ENCODE measurements around the gene KRT32.

DNA sequence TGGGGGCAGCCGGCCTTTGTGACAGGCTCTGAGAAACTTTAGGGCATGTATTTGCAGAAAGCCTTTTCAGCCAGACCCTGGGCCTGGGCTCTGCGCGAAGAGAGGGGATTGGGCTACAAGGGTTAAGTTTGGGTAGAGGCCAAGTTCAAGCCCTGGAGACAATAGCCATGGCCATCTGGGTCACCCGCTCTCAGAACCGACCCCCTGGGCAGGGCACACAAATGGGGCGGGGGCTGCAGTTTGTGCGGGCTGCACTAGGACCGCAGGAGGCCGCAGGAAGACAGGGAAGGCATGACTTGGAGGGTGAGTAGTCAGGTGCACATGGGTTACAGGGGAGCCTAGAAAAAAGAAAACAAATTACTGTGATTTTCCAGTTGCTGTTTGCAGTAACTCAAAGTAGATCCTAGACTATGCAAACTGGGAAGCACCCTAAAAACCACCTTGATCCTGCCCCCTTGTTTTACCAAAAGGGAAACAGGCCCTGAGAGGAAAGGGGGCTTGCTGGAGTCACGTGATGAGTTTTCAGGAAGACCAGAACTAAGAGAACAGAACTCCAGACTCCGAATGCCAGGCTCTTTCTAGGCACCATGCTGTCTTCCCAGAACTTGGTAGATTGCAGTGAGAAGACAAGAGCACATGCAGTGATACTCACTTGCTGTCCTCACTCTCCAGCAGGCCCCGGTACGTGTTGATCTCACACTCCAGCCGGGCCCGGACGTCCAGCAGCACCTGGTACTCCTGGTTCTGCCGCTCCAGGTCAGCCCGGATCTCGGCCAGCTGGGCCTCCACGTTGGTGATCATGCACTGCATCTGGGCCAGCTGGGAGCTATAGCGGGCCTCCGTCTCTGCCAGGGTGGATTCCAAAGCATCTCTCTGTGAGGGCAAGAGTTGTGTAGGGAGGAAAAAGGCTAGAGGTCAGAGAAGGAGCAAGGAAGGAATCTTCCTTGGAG is 10.0 kb upstream of the KRT32 start:
- TF ChIP-seq, protein P1, sequence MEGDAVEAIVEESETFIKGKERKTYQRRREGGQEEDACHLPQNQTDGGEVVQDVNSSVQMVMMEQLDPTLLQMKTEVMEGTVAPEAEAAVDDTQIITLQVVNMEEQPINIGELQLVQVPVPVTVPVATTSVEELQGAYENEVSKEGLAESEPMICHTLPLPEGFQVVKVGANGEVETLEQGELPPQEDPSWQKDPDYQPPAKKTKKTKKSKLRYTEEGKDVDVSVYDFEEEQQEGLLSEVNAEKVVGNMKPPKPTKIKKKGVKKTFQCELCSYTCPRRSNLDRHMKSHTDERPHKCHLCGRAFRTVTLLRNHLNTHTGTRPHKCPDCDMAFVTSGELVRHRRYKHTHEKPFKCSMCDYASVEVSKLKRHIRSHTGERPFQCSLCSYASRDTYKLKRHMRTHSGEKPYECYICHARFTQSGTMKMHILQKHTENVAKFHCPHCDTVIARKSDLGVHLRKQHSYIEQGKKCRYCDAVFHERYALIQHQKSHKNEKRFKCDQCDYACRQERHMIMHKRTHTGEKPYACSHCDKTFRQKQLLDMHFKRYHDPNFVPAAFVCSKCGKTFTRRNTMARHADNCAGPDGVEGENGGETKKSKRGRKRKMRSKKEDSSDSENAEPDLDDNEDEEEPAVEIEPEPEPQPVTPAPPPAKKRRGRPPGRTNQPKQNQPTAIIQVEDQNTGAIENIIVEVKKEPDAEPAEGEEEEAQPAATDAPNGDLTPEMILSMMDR (IDR thresholded peaks at IDR 0.05 in 8 of 11, conservative IDR thresholded peaks at IDR 0.05 in 3 of 11): no peak
- no peak for TF ChIP-seq POLR2AphosphoS5 (IDR thresholded peaks at IDR 0.05)
